Gastrocnemius medialis (tissue), 4 donors: Measurements from ENCODE around the gene PHKB. TPM values are rescaled to one million over a fixed set of nuclear protein-coding genes. Genes with fewer than 3 reads are reported as not detected.

Experiments
- ATAC-seq, 2 donors: fragments of 150-250 bp; one replicate each; pipeline ENCODE4 v1.9.1; 2016
- DNase-seq, 2 donors: peaks; one replicate each; pipeline ENCODE4 v3.0.0-alpha.2; 2019
- H3K27ac ChIP-seq, 4 donors: fragments of 200-600 bp; sonication (generic); 1 replicate in 1 of 4; 2 replicates in 3 of 4; pipeline ENCODE4 v1.5.1; 2016 to 2018; ENCODE audit warnings: mild to moderate bottlenecking in 2 of 4, moderate library complexity in 1 of 4
- H3K27me3 ChIP-seq, 3 donors: fragments of 200-600 bp; sonication (generic) in 2 of 3; 1 replicate in 1 of 3; 2 replicates in 2 of 3; pipeline versions ENCODE4 v1.5.1 to v1.6.0; 2016 to 2019; ENCODE audit warnings: mild to moderate bottlenecking in 1 of 3, moderate library complexity in 1 of 3
- H3K36me3 ChIP-seq, 2 donors: fragments of 200-600 bp; sonication (generic) in 1 of 2; one replicate each; pipeline ENCODE4 v1.5.1; 2017 to 2018
- H3K4me1 ChIP-seq, 2 donors: fragments of 200-600 bp; sonication (generic) in 1 of 2; one replicate each; pipeline ENCODE4 v1.5.1; 2016 to 2017; ENCODE audit warnings: mild to moderate bottlenecking in 2 of 2
- H3K4me3 ChIP-seq, 4 donors: fragments of 200-600 bp; sonication (generic) in 3 of 4; 1 replicate in 1 of 4; 2 replicates in 3 of 4; pipeline ENCODE4 v1.5.1; 2016 to 2019; ENCODE audit warnings: mild to moderate bottlenecking in 2 of 4
- H3K9me3 ChIP-seq, 3 donors: fragments of 200-600 bp; sonication (generic) in 2 of 3; 1 replicate in 1 of 3; 2 replicates in 2 of 3; pipeline ENCODE4 v1.5.1; 2016 to 2019
- CTCF ChIP-seq, 5 experiments: fragments of 450-650 bp in 3 of 5; fragments of 200-600 bp in 2 of 5; sonication (generic) in 2 of 5; IDR thresholded peaks in 4 of 5; conservative IDR thresholded peaks in 1 of 5; 1 replicate in 4 of 5; 2 replicates in 1 of 5; pipeline ENCODE4 v1.5.1; 2016 to 2019; ENCODE audit warnings: antibody characterized with exemption in 5 of 5, mild to moderate bottlenecking in 3 of 5, moderate library complexity in 3 of 5
- POLR2A ChIP-seq, 2 donors: fragments of 450-650 bp; IDR thresholded peaks; one replicate each; pipeline ENCODE4 v1.6.1; 2017; ENCODE audit warnings: antibody characterized with exemption in 2 of 2, mild to moderate bottlenecking in 2 of 2, moderate library complexity in 2 of 2
- in situ Hi-C, 4 donors: fragments of 200-750 bp; cut with MboI; loops; one replicate each; pipeline versions ENCODE4 v1.15.0 to v1.8.0; 2017; ENCODE audit warnings: low sequenced_read_pairs in 4 of 4
- intact Hi-C: fragments of 100-400 bp; cut with DNase I; formaldehyde crosslinking; loops from one replicate; pipeline ENCODE4 v1.15.1; 2023; ENCODE audit warnings: low total_unique reads
- total RNA-seq, 4 donors: library from RNA; depleted of rRNA; stranded (reverse); fragments of >200 nt; gene quantifications; one replicate each; pipeline versions ENCODE4 v1.1.0 to v1.2.3, GENCODE V29; 2016

The PHKB gene
- total RNA-seq, 4 donors from 2014 or later = 61.0 to 91.6 (median 79.8) TPM

GRCh38 chr16:47695756-47696155 lies 234.6 kb downstream of the PHKB start:
- DNase-seq (no peak), ATAC-seq (no peak)
- no peaks in the 10 kb centered on the region for H3K4me1 ChIP-seq
- H3K27me3 ChIP-seq = no peaks in the 10 kb centered on the region
- no peak overlapping the region for H3K4me3 ChIP-seq
- H3K36me3 ChIP-seq = peaks cover 0 to 87% of the 10 kb centered on the region in 2 donors
- in situ Hi-C loops (no loop called here), intact Hi-C loops (no loop called here)
- H3K27ac ChIP-seq = no peak overlapping the region
- TF ChIP-seq CTCF (IDR thresholded peaks at IDR 0.05 in 4 of 5, conservative IDR thresholded peaks at IDR 0.05 in 1 of 5) (no peak), POLR2A (IDR thresholded peaks at IDR 0.05) (no peak)
- H3K9me3 ChIP-seq = no peaks in the 10 kb centered on the region

- Histone ChIP-seq H3K4me3 (no peak overlapping the region), H3K27ac (no peak overlapping the region), H3K36me3 (peaks cover 0 to 80% of the 10 kb centered on the region in 2 donors), H3K27me3 (no peaks in the 10 kb centered on the region), H3K9me3 (no peaks in the 10 kb centered on the region), H3K4me1 (no peaks in the 10 kb centered on the region)
- intact Hi-C loops = no loop called here
- ATAC-seq = no peak
- in situ Hi-C loops = no loop called here
- no peak for DNase-seq
- TF ChIP-seq POLR2A (IDR thresholded peaks at IDR 0.05) = no peak
Measured at GRCh38 chr16:47697826-47698225, 236.7 kb downstream of the PHKB start.

- no peak overlapping the region for H3K4me3 ChIP-seq
- H3K27me3 ChIP-seq = no peaks in the 10 kb centered on the region
- in situ Hi-C loops (no loop called here), intact Hi-C loops (no loop called here)
- no peak overlapping the region for H3K27ac ChIP-seq
- peaks cover 0 to 67% of the 10 kb centered on the region in 2 donors for H3K36me3 ChIP-seq
- no peaks in the 10 kb centered on the region for H3K4me1 ChIP-seq
- no peaks in the 10 kb centered on the region for H3K9me3 ChIP-seq
- ATAC-seq (no peak), DNase-seq (no peak)
- TF ChIP-seq CTCF (IDR thresholded peaks at IDR 0.05 in 4 of 5, conservative IDR thresholded peaks at IDR 0.05 in 1 of 5) (no peak), POLR2A (IDR thresholded peaks at IDR 0.05) (no peak)
Measured at GRCh38 chr16:47699106-47699505, 238.0 kb downstream of the PHKB start.

GRCh38 chr16:47700857-47701587 lies 239.9 kb downstream of the PHKB start:
- intact Hi-C loops (no loop called here), in situ Hi-C loops (no loop called here)
- Histone ChIP-seq H3K36me3 (peaks cover 0 to 48% of the 10 kb centered on the region in 2 donors), H3K27ac (no peak overlapping the region), H3K9me3 (no peaks in the 10 kb centered on the region), H3K27me3 (no peaks in the 10 kb centered on the region), H3K4me3 (no peak overlapping the region), H3K4me1 (no peaks in the 10 kb centered on the region)
- TF ChIP-seq CTCF (IDR thresholded peaks at IDR 0.05 in 4 of 5, conservative IDR thresholded peaks at IDR 0.05 in 1 of 5) = no peak
- ATAC-seq (no peak), DNase-seq (no peak)

- no peaks in the 10 kb centered on the region for H3K27me3 ChIP-seq
- in situ Hi-C loops (no loop called here), intact Hi-C loops (no loop called here)
- H3K9me3 ChIP-seq = no peaks in the 10 kb centered on the region
- TF ChIP-seq CTCF (IDR thresholded peaks at IDR 0.05 in 4 of 5, conservative IDR thresholded peaks at IDR 0.05 in 1 of 5) (no peak), POLR2A (IDR thresholded peaks at IDR 0.05) (no peak)
- peaks cover 0 to 14% of the 10 kb centered on the region in 2 donors for H3K36me3 ChIP-seq
- ATAC-seq = peak in 1 of 2 donors; percentile 30
- no peaks in the 10 kb centered on the region for H3K4me1 ChIP-seq
- DNase-seq = no peak
- H3K27ac ChIP-seq = no peak overlapping the region
- no peak overlapping the region for H3K4me3 ChIP-seq
Measured at GRCh38 chr16:47705266-47705665, 244.1 kb downstream of the PHKB start.
